ENCODE data around the gene TRIM13. TPM values are rescaled to one million over a fixed set of nuclear protein-coding genes. Genes with fewer than 3 reads are reported as not detected.

The TRIM13 gene
- total and polyA plus RNA-seq, 2 of the 13 experiments (the other 11 are each of a cell fraction or from before 2014, with no cell fraction given) = 22.0 to 24.4 TPM

- TF ChIP-seq PAXIP1 (CRISPR knock-in tag; conservative IDR thresholded peaks at IDR 0.05) = no peak
- no peak for TF ChIP-seq KLF16 (CRISPR knock-in tag; IDR thresholded peaks at IDR 0.05)
- no peak for TF ChIP-seq TARDBP (CRISPR knock-in tag; IDR thresholded peaks at IDR 0.05)
- no peak for TF ChIP-seq NFKBIZ (CRISPR knock-in tag; IDR thresholded peaks at IDR 0.05)
Measured at GRCh38 chr13:50025436-50025835, 28.6 kb downstream of the TRIM13 start (continued).

GRCh38 chr13:50026788-50027473 is 30.1 kb downstream of the TRIM13 start:
- intact Hi-C loops (cut with micrococcal nuclease; ENCODE audit: unreplicated experiment) (no loop called here), in situ Hi-C loops (cut with HindIII; ENCODE audit: extremely low pct_ligation_motif_present, low pct_unique_long_range_greater_than_20kb) (no loop called here)
- TF ChIP-seq SP2 (CRISPR knock-in tag; IDR thresholded peaks at IDR 0.05) = no peak
- TF ChIP-seq ZNF468 (CRISPR knock-in tag; IDR thresholded peaks at IDR 0.05) = no peak
- peak; percentile 98 to 99 for TF ChIP-seq MAFK (conservative IDR thresholded peaks at IDR 0.05 in 1 of 2, IDR thresholded peaks at IDR 0.05 in 1 of 2; ENCODE audit: low read length in 2 of 2)
- TF ChIP-seq MAFF (IDR thresholded peaks at IDR 0.05; ENCODE audit: low read depth, low read length) = peak; percentile 98
- TF ChIP-seq KLF12 (CRISPR knock-in tag; IDR thresholded peaks at IDR 0.05; ENCODE audit: borderline replicate concordance) = no peak
- Histone ChIP-seq H3K4me1 (ENCODE audit: insufficient read depth, low read length) (0 out of 2 replicates have a peak, but pooled peaks cover 9% of the 10 kb centered on the region), H2AFZ (ENCODE audit: low read length) (no peak overlapping the region), H3K4me3 (replicated peaks in 1 of 3; ENCODE audit: insufficient read depth in 1 of 3, low read depth in 2 of 3, low read length in 3 of 3) (no peak overlapping the region), H3K9me3 (ENCODE audit: low read length) (no peaks in the 10 kb centered on the region), H3K4me2 (ENCODE audit: low read depth, low read length) (no peak overlapping the region), H3K36me3 (replicated peaks in 1 of 2; ENCODE audit: control insufficient read depth in 1 of 2, insufficient read depth in 2 of 2, low read length in 2 of 2) (no peaks in the 10 kb centered on the region), H3K27ac (ENCODE audit: extremely low read length, insufficient read depth, low read length) (no peak overlapping the region), H3K9ac (ENCODE audit: insufficient read depth, low read depth, low read length) (no peak overlapping the region), H4K20me1 (ENCODE audit: insufficient read depth, low read length) (no peaks in the 10 kb centered on the region), H3K79me2 (ENCODE audit: insufficient read depth, low read length) (no peaks in the 10 kb centered on the region), H3K27me3 (ENCODE audit: control insufficient read depth in 1 of 2, insufficient read depth in 2 of 2, low read length in 2 of 2) (no peaks in the 10 kb centered on the region)
- CTCF ChIA-PET (ENCODE audit: low intra/inter-chr PET ratio, low total read pairs) = no interaction called here
- ATAC-seq (no peak), DNase-seq (ENCODE audit: low spot score) (no peak), FAIRE-seq (no peak)
- BruUV-seq (replicated peaks) = no TSS peak
- POLR2A ChIA-PET = no interaction called here
- WGBS (ENCODE audit: low lambda C conversion rate) = 99% methylated on average over 2 of the region's 2 CpGs
